Measurements from ENCODE around the gene ACOT6.
A peak's percentile ranks its signal among the peaks of the same experiment; 100 is the strongest.
"Not testable (repeated sequence)": the region's sequence is repeated elsewhere in the genome, so short reads cannot be mapped to it uniquely, and the experiment has no call there.

ACOT6 gene

GRCh38 chr14:73612339-73613045 lies at the start of gene ACOT6:
ACOT6 (plus strand) TSS chr14:73612517; CDS start chr14:73612572, 55 bp downstream.
- peak; percentile 22 for DNase-seq

DNA sequence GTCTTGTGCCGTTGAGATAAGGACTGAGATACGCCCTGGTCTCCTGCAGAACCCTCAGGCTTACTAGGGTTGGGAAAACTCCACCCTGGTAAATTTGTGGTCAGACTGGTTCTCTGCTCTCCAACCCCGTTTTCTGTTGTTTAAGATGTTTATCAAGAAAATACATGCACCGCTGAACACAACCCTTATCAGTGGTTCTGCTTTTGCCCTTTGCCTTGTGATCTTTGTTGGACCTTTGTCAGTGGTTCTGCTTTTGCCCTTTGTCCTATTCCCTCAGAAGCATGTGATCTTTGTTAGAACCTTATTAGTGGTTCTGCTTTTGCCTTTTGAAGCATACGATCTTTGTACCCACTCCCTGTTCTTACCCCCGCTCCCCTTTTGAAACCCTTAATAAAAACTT lies 49.6 kb upstream of the ACOT6 start:
- DNase-seq, result not testable (repeated sequence)

DNA sequence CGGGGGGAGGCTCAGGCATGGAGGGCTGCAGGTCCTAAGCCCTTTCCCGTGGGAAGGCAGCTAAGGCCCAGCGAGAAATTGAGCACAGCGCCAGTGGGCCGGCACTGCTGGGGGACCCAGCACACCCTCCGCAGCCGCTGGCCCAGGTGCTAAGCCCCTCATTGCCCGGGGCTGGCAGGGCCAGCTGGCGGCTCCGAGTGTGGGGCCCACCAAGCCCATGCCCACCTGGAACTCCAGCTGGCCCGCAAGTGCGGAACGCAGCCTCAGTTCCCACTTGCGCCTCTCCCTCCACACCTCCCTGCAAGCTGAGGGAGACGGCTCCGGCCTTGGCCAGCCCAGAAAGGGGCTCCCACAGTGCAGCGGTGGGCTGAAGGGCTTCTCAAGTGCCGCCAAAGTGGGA lies 45.9 kb upstream of the ACOT6 start:
- not testable (repeated sequence) for DNase-seq

DNA sequence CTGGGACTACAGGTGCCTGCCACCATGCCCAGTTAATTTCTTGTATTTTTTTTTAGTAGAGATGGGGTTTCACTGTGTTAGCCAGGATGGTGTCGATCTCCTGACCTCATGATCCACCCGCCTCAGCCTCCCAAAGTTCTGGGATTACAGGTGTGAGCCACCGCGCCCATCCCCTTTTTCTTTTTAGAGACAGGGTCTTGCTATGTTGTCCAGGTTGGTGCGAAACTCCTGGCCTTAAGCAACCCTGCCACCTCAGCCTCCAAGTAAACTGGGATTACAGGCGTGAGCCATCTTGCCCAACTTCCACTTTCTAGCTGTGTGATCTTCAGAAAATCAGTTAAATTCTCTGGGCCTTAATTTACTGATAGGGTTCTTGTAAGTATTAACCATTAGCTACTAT lies 45.4 kb upstream of the ACOT6 start:
- not testable (repeated sequence) for DNase-seq

- DNase-seq, result no peak
Measured at GRCh38 chr14:73567358-73567757, 45.0 kb upstream of the ACOT6 start.

GRCh38 chr14:73567951-73568885 lies 44.1 kb upstream of the ACOT6 start:
- no peak for DNase-seq

GRCh38 chr14:73568886-73569184 lies 43.5 kb upstream of the ACOT6 start:
- DNase-seq, result not testable (repeated sequence)

- peak; percentile 92 for DNase-seq
Measured at GRCh38 chr14:73569185-73569958, 42.9 kb upstream of the ACOT6 start, which contains the start of gene ACOT2. ACOT2 (plus strand) TSS chr14:73569213; CDS start chr14:73569241, 28 bp downstream.

DNA sequence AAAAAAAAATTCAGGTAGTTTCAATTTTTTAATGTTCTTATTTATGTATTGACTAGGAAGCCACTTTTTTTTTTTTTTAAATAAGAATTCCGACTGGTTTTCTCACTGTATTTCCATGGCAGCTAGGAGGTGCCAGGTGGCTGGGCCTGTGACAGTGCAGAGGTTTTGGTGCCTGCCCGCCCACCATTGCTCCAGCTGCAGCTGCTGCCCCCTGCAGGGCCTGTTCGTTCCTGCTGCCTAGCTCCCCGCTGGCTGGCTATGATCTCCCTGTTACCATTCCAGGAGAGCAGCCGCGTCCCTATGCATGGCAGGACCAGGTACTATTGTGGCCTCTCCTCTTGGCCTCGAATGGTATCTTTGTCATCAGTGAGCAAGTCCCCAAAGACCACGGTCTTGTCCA lies 41.4 kb upstream of the ACOT6 start:
- not testable (repeated sequence) for DNase-seq

DNA sequence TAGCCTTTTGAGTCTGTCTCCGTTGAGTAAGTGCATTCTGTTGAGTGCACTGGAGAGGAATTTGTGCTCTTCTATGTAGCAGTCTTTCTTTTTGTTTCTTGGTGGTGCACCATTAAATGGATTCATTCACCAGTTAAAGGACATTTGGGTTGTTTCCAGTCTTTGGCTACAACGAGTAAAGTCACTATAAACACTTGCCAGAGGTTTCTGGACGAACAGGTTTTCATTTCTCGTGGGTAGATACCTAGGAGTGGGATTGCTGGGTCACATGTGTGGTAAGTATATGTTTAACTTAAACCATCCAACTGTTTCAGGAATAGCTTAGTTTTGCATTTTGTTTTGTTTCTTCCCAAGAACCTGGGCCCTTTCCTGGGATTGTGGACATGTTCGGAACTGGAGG lies 39.3 kb upstream of the ACOT6 start:
- DNase-seq, result not testable (repeated sequence)

DNA sequence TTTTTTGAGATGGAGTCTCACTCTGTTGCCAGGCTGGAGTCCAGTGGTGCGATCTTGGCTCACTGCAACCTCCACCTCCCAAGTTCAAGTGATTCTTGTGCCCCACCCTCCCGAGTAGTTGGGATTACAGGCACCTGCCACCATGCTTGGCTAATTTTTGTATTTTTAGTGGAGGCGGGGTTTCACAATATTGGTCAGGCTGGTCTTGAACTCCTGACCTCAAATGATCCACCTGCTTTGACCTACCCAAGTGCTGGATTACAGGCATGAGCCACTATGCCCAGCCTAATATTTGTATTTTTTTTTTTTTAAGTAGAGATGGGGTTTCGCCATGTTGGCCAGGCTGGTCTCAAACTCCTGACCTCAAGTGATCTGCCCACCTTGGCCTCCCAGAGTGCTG lies 38.6 kb upstream of the ACOT6 start:
- not testable (repeated sequence) for DNase-seq

DNA sequence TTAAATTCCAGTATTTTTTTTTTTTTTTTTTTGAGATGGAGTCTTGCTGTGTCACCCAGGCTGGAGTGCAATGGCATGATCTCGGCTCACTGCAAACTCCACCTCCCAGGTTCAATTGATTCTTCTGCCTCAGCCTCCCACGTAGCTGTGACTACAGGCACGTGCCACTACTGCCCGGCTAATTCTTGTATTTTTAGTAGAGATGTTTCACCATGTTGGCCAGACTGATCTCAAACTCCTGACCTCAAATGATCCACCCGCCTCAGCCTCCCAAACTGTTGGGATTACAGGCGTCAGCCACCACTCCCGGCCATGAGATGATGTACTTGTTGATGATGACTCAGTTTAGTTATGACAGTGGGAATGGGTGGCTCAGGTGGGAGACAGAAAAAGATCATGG lies 38.1 kb upstream of the ACOT6 start:
- not testable (repeated sequence) for DNase-seq

GRCh38 chr14:73576391-73576790 lies 35.9 kb upstream of the ACOT6 start:
- no peak for DNase-seq

- DNase-seq, result not testable (repeated sequence)
Measured at GRCh38 chr14:73577214-73577613, 35.1 kb upstream of the ACOT6 start.

- DNase-seq, result not testable (repeated sequence)
Measured at GRCh38 chr14:73582102-73582979, 30.0 kb upstream of the ACOT6 start.

DNA sequence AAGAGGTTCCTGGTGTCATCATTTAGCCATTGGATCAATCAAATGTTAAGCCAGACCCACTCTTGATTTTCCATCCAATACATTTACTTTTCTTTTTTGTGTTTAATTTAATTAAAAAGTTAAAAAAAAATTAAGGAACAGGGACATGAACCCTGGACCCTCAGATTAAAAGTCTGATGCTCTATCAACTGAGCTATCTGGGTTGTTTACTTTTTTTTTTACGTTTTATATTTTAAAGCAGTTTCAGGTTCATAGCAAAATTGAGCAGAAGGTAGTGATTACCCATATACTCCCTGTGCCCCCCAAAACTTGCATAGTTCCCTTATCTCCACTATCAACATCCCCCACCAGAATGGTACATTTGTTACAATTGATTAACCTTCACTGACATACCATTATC lies 23.6 kb upstream of the ACOT6 start:
- DNase-seq, result no peak

DNA sequence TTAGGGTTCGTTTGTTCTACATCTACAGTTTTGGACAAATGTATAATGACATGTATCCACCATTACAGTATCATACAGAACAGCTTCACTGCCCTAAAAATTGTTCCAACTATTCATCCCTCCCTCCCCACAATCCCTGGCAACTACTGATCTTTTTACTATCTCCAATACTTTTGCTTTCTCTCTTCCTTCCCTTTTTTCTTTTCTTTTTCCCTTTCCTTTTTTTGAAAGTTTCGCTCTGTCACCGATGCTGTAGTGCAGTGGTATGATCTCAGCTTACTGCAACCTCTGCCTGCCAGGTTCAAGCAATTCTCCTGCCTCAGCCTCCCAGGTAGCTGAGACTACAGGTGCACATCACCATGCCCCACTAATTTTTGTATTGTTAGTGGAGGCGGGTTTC lies 23.2 kb upstream of the ACOT6 start:
- no peak for DNase-seq

DNA sequence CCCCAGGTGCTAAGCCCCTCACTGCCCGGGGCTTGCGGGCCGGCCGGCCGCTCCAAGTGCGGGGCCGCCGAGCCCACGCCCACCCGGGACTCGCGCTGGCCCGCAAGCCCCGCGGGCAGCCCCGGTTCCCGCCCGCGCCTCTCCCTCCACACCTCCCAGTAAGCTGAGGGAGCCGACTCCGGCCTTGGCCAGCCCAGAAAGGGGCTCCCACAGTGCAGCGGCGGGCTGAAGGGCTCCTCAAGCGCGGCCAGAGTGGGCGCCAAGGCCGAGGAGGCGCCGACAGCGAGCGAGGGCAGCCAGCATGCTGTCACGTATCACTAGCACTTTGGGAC lies 21.7 kb upstream of the ACOT6 start:
- not testable (repeated sequence) for DNase-seq

DNA sequence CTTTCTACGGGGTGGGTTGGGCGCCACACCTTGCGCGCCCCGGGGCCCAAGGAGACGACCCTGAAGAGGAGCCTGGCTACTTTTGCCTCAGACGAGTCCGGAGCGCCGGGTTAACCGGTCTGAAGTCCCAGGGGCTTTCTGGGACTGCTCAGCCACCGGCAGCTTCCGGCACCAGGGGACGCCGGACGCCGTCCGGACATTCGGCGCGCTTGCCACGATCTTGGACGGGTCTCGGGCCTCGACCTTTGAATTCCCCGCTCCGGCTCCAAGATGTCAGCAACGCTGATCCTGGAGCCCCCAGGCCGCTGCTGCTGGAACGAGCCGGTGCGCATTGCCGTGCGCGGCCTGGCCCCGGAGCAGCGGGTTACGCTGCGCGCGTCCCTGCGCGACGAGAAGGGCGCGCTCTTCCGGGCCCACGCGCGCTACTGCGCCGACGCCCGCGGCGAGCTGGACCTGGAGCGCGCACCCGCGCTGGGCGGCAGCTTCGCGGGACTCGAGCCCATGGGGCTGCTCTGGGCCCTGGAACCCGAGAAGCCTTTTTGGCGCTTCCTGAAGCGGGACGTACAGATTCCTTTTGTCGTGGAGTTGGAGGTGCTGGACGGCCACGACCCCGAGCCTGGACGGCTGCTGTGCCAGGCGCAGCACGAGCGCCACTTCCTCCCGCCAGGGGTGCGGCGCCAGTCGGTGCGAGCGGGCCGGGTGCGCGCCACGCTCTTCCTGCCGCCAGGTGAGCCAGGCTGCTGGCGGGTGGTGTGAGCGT lies 20.4 kb upstream of the ACOT6 start, which contains the start of gene ACOT4:
Gene ACOT4, plus strand, starts transcription at position 184 of the 760 bp plus-strand sequence. Its CDS starts 87 bp downstream, at position 271.
- peak; percentile 61 for DNase-seq

DNA sequence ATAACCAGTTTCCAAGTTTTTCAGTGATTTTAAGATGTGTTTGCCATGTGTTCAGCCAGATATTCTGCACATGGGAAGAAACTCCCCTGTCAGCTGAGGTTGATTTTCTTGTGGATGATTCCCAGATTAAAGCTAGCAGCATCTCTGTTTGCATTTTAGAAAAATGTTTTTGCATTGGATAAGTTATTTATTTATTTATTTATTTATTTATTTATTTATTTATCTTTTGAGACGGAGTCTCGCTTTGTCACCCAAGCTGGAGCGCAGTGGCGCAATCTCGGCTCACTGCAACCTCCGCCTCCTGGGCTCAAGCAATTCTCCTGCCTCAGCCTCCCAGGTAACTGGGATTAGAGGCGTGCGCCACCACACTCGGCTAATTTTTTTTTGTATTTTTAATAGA lies 17.8 kb upstream of the ACOT6 start:
- DNase-seq, result no peak

GRCh38 chr14:73599499-73599898 lies 12.8 kb upstream of the ACOT6 start:
- no peak for DNase-seq
